Upper lobe of left lung (tissue), 6 donors: Measurements from ENCODE around the gene FAM181B. TPM values are rescaled to one million over a fixed set of nuclear protein-coding genes. Genes with fewer than 3 reads are reported as not detected.
"Not testable (repeated sequence)": the region's sequence is repeated elsewhere in the genome, so short reads cannot be mapped to it uniquely, and the experiment has no call there.

Experiments
- ATAC-seq, 2 donors: fragments of 200-7000 bp; cut with Tn5 transposase; one replicate each; pipeline ENCODE4 v1.9.1; 2022; ENCODE audit warnings: mild to moderate bottlenecking in 2 of 2, moderate library complexity in 2 of 2; ENCODE audit not compliant: low FRiP score in 2 of 2
- DNase-seq, 2 donors: peaks; one replicate each; pipeline ENCODE4 v3.0.0-alpha.2; 2019 to 2020
- H3K27ac ChIP-seq, 4 donors: fragments of 200-600 bp; sonication (generic); one replicate each; pipeline ENCODE4 v1.5.1; 2016 to 2019
- H3K27me3 ChIP-seq, 4 donors: fragments of 200-600 bp; sonication (generic); one replicate each; pipeline ENCODE4 v1.5.1; 2017 to 2019
- H3K36me3 ChIP-seq, 4 donors: fragments of 200-600 bp; sonication (generic); one replicate each; pipeline ENCODE4 v1.5.1; 2016 to 2019
- H3K4me1 ChIP-seq, 4 donors: fragments of 200-600 bp; sonication (generic); one replicate each; pipeline ENCODE4 v1.5.1; 2018 to 2019
- H3K4me3 ChIP-seq, 4 donors: fragments of 200-600 bp; sonication (generic); one replicate each; pipeline ENCODE4 v1.5.1; 2017 to 2019; ENCODE audit warnings: mild to moderate bottlenecking in 2 of 4, moderate library complexity in 1 of 4
- H3K9me3 ChIP-seq, 4 donors: fragments of 200-600 bp; sonication (generic); one replicate each; pipeline ENCODE4 v1.5.1; 2018 to 2019
- CTCF ChIP-seq, 6 experiments: fragments of 450-650 bp in 4 of 6; fragments of 200-600 bp in 2 of 6; sonication (generic) in 2 of 6; IDR thresholded peaks; one replicate each; pipeline ENCODE4 v1.5.1; 2016 to 2019; ENCODE audit warnings: antibody characterized with exemption in 6 of 6
- EP300 ChIP-seq, 4 donors: sonication (generic); formaldehyde crosslinking; IDR thresholded peaks; one replicate each; pipeline ENCODE4 v1.5.1; 2017; ENCODE audit warnings: antibody characterized with exemption in 4 of 4, control low read depth in 2 of 4
- POLR2A ChIP-seq, 4 donors: fragments of 450-650 bp; IDR thresholded peaks; one replicate each; pipeline ENCODE4 v1.5.1; 2016 to 2017; ENCODE audit warnings: antibody characterized with exemption in 4 of 4, mild to moderate bottlenecking in 2 of 4
- POLR2AphosphoS5 ChIP-seq, 2 donors: sonication (generic); formaldehyde crosslinking; IDR thresholded peaks; one replicate each; pipeline ENCODE4 v1.5.1; 2017; ENCODE audit warnings: antibody characterized with exemption in 2 of 2
- WGBS, 2 donors: methylation state at CpG; one replicate each; pipeline ENCODE4 v1.1.5; 2017 to 2018; 5-methylcytosine and 5-hydroxymethylcytosine counted together
- total RNA-seq, 6 donors: library from RNA; depleted of rRNA in 4 of 6; stranded (reverse); fragments of >200 nt in 4 of 6; gene quantifications; one replicate each; pipeline versions ENCODE4 v1.1.0 to v1.2.1, GENCODE V29; 2016 to 2021
- donor health status: DM: no; HTN: no; CAD: no; lungs with moderate emphysema.
- donor health status: DM: no; HTN: yes; CAD: no; lungs with severe emphysema.

FAM181B gene
- total RNA-seq, 6 donors from 2014 or later: 0.13 TPM; not detected in 5

- no peak overlapping the region for H3K4me3 ChIP-seq
- no peak overlapping the region for H3K27ac ChIP-seq
- no peaks in the 10 kb centered on the region for H3K27me3 ChIP-seq
- no peaks in the 10 kb centered on the region for H3K36me3 ChIP-seq
- TF ChIP-seq POLR2A (IDR thresholded peaks at IDR 0.05): no peak
- TF ChIP-seq POLR2AphosphoS5 (IDR thresholded peaks at IDR 0.05): no peak
- no peak for TF ChIP-seq EP300 (IDR thresholded peaks at IDR 0.05)
- TF ChIP-seq CTCF (IDR thresholded peaks at IDR 0.05): no peak
- H3K9me3 ChIP-seq: no peaks in the 10 kb centered on the region
- no peaks in the 10 kb centered on the region for H3K4me1 ChIP-seq
- no peak for ATAC-seq
- no peak for DNase-seq
Measured at GRCh38 chr11:82692981-82693380, 40.7 kb downstream of the FAM181B start.

GRCh38 chr11:82689347-82689746 is 44.3 kb downstream of the FAM181B start:
- not testable (repeated sequence) for H3K36me3 ChIP-seq, H3K27me3 ChIP-seq, H3K9me3 ChIP-seq, H3K27ac ChIP-seq, H3K4me1 ChIP-seq, ATAC-seq
- H3K4me3 ChIP-seq: peak overlapping the region in 1 of 4 donors; percentile 33
- peak in 1 of 2 donors; percentile 67 for DNase-seq
- WGBS, 2 donors: 84 to 97% methylated on average over 13 to 19 of the region's 23 CpGs

GRCh38 chr11:82686211-82686610 is 47.5 kb downstream of the FAM181B start:
- 60 to 63% methylated on average over 2 of the region's 2 CpGs for WGBS, 2 donors

GRCh38 chr11:82683029-82683428 is 50.6 kb downstream of the FAM181B start:
- Histone ChIP-seq H3K27ac (no peak overlapping the region), H3K4me1 (no peaks in the 10 kb centered on the region), H3K4me3 (no peak overlapping the region), H3K9me3 (no peaks in the 10 kb centered on the region), H3K36me3 (no peaks in the 10 kb centered on the region), H3K27me3 (no peaks in the 10 kb centered on the region)
- 91 to 95% methylated on average over 5 of the region's 5 CpGs for WGBS, 2 donors
- no peak for ATAC-seq
- TF ChIP-seq CTCF (IDR thresholded peaks at IDR 0.05) (no peak), POLR2AphosphoS5 (IDR thresholded peaks at IDR 0.05) (no peak), EP300 (IDR thresholded peaks at IDR 0.05) (no peak)
- no peak for DNase-seq

More at GRCh38 chr11:82686211-82686610, 47.5 kb downstream of the FAM181B start:
- no peak for TF ChIP-seq CTCF (IDR thresholded peaks at IDR 0.05)
- no peak for TF ChIP-seq EP300 (IDR thresholded peaks at IDR 0.05)
- no peak for TF ChIP-seq POLR2A (IDR thresholded peaks at IDR 0.05)
- TF ChIP-seq POLR2AphosphoS5 (IDR thresholded peaks at IDR 0.05): no peak
- DNase-seq (no peak), ATAC-seq (no peak)
- Histone ChIP-seq H3K27me3 (no peaks in the 10 kb centered on the region), H3K36me3 (no peaks in the 10 kb centered on the region), H3K27ac (no peak overlapping the region), H3K9me3 (no peaks in the 10 kb centered on the region), H3K4me3 (no peak overlapping the region), H3K4me1 (no peaks in the 10 kb centered on the region)

GRCh38 chr11:82682003-82682751 is 51.5 kb downstream of the FAM181B start:
- peak; percentile 23 to 63 (median 48) for TF ChIP-seq CTCF (IDR thresholded peaks at IDR 0.05)
- no peak for TF ChIP-seq EP300 (IDR thresholded peaks at IDR 0.05)
- no peak for TF ChIP-seq POLR2AphosphoS5 (IDR thresholded peaks at IDR 0.05)
- no peak for TF ChIP-seq POLR2A (IDR thresholded peaks at IDR 0.05)
- peak; percentile 53 to 87 for ATAC-seq
- Histone ChIP-seq H3K27me3 (no peaks in the 10 kb centered on the region), H3K36me3 (no peaks in the 10 kb centered on the region), H3K9me3 (no peaks in the 10 kb centered on the region), H3K27ac (no peak overlapping the region), H3K4me3 (no peak overlapping the region), H3K4me1 (no peaks in the 10 kb centered on the region)
- DNase-seq: no peak
- WGBS, 2 donors: 21 to 25% methylated on average over 6 of the region's 6 CpGs
